22Rv1 (cell line): ENCODE data around the gene NIPBL.

ENCODE experiments used
- H3K27ac ChIP-seq: fragments of 450-650 bp; 2 replicates; pipeline ENCODE4 v1.5.1; 2017
- ZFX ChIP-seq: fragments of 450-650 bp; IDR thresholded peaks from 2 replicates; pipeline ENCODE4 v1.6.1; 2017; ENCODE audit warnings: antibody characterized with exemption, borderline replicate concordance
- TF ChIP-seq, protein P1 (sequence below): fragments of 450-650 bp; IDR thresholded peaks from 2 replicates; pipeline ENCODE4 v1.5.1; 2017; ENCODE audit warnings: mild to moderate bottlenecking

NIPBL gene, protein sequence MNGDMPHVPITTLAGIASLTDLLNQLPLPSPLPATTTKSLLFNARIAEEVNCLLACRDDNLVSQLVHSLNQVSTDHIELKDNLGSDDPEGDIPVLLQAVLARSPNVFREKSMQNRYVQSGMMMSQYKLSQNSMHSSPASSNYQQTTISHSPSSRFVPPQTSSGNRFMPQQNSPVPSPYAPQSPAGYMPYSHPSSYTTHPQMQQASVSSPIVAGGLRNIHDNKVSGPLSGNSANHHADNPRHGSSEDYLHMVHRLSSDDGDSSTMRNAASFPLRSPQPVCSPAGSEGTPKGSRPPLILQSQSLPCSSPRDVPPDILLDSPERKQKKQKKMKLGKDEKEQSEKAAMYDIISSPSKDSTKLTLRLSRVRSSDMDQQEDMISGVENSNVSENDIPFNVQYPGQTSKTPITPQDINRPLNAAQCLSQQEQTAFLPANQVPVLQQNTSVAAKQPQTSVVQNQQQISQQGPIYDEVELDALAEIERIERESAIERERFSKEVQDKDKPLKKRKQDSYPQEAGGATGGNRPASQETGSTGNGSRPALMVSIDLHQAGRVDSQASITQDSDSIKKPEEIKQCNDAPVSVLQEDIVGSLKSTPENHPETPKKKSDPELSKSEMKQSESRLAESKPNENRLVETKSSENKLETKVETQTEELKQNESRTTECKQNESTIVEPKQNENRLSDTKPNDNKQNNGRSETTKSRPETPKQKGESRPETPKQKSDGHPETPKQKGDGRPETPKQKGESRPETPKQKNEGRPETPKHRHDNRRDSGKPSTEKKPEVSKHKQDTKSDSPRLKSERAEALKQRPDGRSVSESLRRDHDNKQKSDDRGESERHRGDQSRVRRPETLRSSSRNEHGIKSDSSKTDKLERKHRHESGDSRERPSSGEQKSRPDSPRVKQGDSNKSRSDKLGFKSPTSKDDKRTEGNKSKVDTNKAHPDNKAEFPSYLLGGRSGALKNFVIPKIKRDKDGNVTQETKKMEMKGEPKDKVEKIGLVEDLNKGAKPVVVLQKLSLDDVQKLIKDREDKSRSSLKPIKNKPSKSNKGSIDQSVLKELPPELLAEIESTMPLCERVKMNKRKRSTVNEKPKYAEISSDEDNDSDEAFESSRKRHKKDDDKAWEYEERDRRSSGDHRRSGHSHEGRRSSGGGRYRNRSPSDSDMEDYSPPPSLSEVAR (N-terminal part only)

DNA sequence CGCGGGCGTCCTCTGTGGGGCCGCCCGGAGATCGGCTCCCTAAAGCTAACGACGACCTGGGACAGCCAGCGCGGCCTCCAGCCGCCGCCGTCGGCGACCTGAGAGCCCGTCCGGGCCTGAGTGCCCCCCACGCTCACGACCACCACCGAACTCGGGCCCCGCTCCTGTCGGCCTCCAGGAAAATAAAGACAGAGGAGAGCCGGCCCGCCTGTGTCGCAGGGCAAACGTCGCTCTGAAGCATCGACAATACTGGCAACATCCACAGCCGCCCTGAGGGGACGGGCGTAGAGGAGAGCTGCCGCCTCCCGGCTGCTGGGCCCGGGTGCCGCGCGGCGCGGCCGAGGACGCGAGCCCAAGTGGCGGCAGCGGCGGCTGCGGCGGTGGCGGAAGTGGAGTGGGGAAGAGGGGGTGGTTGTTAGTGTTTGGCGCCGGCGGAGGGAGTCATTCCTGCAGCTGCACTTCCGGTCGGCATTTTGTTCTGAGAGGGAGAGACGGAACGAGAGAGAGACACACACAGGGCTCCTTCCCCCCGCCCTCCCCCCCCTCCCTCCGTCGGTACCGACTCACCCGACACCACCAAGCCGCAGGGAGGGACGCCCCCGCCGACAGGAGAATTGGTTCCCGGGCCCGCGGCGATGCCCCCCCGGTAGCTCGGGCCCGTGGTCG is at the start of gene NIPBL:
TSS of gene NIPBL (plus strand) at position 471 of the 666 bp plus-strand sequence. CDS start 76,928 bp downstream, outside the sequence.
- TF ChIP-seq ZFX: no peak
- TF ChIP-seq, protein P1, sequence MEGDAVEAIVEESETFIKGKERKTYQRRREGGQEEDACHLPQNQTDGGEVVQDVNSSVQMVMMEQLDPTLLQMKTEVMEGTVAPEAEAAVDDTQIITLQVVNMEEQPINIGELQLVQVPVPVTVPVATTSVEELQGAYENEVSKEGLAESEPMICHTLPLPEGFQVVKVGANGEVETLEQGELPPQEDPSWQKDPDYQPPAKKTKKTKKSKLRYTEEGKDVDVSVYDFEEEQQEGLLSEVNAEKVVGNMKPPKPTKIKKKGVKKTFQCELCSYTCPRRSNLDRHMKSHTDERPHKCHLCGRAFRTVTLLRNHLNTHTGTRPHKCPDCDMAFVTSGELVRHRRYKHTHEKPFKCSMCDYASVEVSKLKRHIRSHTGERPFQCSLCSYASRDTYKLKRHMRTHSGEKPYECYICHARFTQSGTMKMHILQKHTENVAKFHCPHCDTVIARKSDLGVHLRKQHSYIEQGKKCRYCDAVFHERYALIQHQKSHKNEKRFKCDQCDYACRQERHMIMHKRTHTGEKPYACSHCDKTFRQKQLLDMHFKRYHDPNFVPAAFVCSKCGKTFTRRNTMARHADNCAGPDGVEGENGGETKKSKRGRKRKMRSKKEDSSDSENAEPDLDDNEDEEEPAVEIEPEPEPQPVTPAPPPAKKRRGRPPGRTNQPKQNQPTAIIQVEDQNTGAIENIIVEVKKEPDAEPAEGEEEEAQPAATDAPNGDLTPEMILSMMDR: no peak
- H3K27ac ChIP-seq: peak within 1 kb of the TSS; percentile 87

DNA sequence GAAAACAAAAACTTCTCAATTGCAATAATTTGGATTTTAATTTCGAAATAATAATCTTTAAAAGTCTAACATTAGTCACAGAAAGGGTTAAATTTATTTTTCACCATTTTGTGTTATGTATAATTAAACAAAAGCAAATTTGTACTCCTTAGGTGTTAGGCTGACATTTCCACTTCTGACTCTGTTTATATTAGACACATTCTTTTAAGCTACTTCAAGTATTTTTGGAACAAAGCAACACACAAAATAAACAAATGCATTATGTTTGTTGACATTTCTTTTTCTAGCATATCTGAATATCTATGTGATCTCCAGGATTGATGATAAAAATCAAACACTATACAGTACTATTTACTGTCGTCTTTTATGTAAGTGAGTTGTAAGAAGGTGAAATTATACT is 44.3 kb upstream of the NIPBL start:
- H3K27ac ChIP-seq: no peak overlapping the region
- no peak for TF ChIP-seq ZFX
- TF ChIP-seq, protein P1: no peak

GRCh38 chr5:36836831-36837230 is 39.7 kb upstream of the NIPBL start:
- H3K27ac ChIP-seq: no peak overlapping the region
- TF ChIP-seq, protein P1: no peak
- TF ChIP-seq ZFX: no peak

DNA sequence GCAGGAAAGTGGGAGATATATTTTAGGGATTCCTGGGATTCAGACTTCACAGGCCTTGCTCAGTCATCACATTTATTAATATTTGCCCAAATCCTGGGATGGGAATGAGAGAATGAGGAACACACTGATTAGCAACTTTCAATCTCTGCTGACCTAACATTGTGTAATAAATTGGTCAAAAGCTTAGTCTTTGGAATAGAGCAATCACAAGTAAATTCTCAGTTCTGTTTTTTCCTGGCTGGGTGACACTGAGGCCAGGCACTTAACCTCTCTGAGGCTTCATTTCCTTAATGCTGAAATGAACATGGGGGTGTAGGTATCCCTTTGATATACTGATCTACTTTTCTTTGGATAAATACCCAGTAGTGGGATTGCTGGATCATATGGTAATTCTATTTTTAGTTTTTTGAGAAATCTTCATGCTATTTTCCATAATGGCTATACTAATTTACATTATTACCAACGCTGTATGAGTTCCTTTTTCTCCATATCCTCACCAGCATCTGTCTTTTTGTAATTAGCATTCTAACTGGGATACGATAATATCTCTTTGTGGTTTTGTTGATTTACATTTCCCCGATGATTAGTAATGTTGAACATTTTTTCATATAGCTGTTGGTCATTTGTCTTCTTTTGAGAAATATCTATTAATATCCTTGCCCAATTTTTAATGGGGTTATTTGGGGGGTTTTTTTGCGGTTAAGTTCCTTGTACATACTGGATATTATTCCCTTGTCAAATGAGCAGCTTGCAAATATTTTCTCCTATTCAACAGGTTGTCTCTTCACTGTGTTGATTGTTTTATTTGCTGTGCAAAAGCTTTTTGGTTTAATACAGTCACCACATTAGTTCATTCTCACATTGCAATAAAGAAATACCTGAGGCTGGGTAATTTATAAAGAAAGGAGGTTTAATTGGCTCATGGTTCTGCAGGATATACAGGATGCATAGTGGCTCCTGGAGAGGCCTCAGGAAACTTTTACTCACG is 36.8 kb upstream of the NIPBL start:
- TF ChIP-seq, protein P1: no peak
- TF ChIP-seq ZFX: no peak
- H3K27ac ChIP-seq: no peak overlapping the region

- no peak for TF ChIP-seq ZFX
- TF ChIP-seq, protein P1: no peak
- no peak overlapping the region for H3K27ac ChIP-seq
Measured at GRCh38 chr5:36841677-36842076, 34.9 kb upstream of the NIPBL start.

- no peak overlapping the region for H3K27ac ChIP-seq
Measured at GRCh38 chr5:36842087-36842486, 34.5 kb upstream of the NIPBL start.

More at GRCh38 chr5:36842087-36842486, 34.5 kb upstream of the NIPBL start:
- TF ChIP-seq ZFX: no peak
- TF ChIP-seq, protein P1: no peak
